ENCODE data around the gene UBAC1. TPM values are rescaled to one million over a fixed set of nuclear protein-coding genes. Genes with fewer than 3 reads are reported as not detected.
"Not testable (repeated sequence)": the region's sequence is repeated elsewhere in the genome, so short reads cannot be mapped to it uniquely, and the experiment has no call there.

Gene UBAC1
- polyA plus RNA-seq, 1 donor from 2014 or later: 92.3 TPM

DNA sequence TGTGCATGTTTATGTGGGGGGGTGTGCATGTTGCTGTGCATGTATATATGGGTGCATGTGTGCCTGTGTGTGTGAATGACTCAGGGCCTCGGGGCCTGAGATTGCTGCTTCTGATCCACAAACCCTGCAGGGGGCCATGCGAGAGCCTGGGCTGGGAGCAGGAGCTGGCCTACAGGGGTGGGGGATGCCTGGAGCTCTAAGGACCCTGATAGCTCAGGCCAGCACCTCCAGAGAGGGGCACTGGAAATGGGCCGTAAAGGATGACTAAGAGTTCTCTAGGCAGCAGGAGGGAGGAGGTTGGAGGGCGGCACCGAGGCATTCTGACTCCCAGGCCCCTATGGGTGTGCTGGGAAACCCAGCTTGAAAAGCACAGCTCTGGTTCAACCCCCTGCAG, 6.9 kb upstream of the UBAC1 start:
- no peaks in the 10 kb centered on the region for H3K9me3 ChIP-seq (ENCODE audit: low read length)
- no peaks in the 10 kb centered on the region for H4K20me1 ChIP-seq (ENCODE audit: insufficient read depth)
- H3K9ac ChIP-seq (ENCODE audit: low read length): peak overlapping the region; percentile 18
- H3K27ac ChIP-seq (ENCODE audit: low read length): no peak overlapping the region
- H3K4me3 ChIP-seq (ENCODE audit: low read length): no peak overlapping the region
- H3K4me2 ChIP-seq (ENCODE audit: low read length): no peak overlapping the region
- H3F3A ChIP-seq (ENCODE audit: insufficient read depth, low read length, poor library complexity, severe bottlenecking): no peaks in the 10 kb centered on the region
- TF ChIP-seq EZH2 (IDR thresholded peaks at IDR 0.05; ENCODE audit: borderline replicate concordance, insufficient read depth, low read length, poor library complexity, severe bottlenecking) (no peak), MXI1 (conservative IDR thresholded peaks at IDR 0.05; ENCODE audit: poor library complexity, severe bottlenecking) (no peak), EP300 (conservative IDR thresholded peaks at IDR 0.05; ENCODE audit: poor library complexity, severe bottlenecking) (no peak), POLR2AphosphoS5 (IDR thresholded peaks at IDR 0.05) (no peak), TAF1 (IDR thresholded peaks at IDR 0.05; ENCODE audit: low read depth) (no peak), SMC3 (conservative IDR thresholded peaks at IDR 0.05; ENCODE audit: poor library complexity) (no peak), RAD21 (conservative IDR thresholded peaks at IDR 0.05) (no peak)
- TF ChIP-seq, protein P1, sequence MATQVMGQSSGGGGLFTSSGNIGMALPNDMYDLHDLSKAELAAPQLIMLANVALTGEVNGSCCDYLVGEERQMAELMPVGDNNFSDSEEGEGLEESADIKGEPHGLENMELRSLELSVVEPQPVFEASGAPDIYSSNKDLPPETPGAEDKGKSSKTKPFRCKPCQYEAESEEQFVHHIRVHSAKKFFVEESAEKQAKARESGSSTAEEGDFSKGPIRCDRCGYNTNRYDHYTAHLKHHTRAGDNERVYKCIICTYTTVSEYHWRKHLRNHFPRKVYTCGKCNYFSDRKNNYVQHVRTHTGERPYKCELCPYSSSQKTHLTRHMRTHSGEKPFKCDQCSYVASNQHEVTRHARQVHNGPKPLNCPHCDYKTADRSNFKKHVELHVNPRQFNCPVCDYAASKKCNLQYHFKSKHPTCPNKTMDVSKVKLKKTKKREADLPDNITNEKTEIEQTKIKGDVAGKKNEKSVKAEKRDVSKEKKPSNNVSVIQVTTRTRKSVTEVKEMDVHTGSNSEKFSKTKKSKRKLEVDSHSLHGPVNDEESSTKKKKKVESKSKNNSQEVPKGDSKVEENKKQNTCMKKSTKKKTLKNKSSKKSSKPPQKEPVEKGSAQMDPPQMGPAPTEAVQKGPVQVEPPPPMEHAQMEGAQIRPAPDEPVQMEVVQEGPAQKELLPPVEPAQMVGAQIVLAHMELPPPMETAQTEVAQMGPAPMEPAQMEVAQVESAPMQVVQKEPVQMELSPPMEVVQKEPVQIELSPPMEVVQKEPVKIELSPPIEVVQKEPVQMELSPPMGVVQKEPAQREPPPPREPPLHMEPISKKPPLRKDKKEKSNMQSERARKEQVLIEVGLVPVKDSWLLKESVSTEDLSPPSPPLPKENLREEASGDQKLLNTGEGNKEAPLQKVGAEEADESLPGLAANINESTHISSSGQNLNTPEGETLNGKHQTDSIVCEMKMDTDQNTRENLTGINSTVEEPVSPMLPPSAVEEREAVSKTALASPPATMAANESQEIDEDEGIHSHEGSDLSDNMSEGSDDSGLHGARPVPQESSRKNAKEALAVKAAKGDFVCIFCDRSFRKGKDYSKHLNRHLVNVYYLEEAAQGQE (IDR thresholded peaks at IDR 0.05; ENCODE audit: borderline replicate concordance): no peak
- TF ChIP-seq, protein P2, sequence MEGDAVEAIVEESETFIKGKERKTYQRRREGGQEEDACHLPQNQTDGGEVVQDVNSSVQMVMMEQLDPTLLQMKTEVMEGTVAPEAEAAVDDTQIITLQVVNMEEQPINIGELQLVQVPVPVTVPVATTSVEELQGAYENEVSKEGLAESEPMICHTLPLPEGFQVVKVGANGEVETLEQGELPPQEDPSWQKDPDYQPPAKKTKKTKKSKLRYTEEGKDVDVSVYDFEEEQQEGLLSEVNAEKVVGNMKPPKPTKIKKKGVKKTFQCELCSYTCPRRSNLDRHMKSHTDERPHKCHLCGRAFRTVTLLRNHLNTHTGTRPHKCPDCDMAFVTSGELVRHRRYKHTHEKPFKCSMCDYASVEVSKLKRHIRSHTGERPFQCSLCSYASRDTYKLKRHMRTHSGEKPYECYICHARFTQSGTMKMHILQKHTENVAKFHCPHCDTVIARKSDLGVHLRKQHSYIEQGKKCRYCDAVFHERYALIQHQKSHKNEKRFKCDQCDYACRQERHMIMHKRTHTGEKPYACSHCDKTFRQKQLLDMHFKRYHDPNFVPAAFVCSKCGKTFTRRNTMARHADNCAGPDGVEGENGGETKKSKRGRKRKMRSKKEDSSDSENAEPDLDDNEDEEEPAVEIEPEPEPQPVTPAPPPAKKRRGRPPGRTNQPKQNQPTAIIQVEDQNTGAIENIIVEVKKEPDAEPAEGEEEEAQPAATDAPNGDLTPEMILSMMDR (IDR thresholded peaks at IDR 0.05; ENCODE audit: poor library complexity, severe bottlenecking): no peak
- H2AFZ ChIP-seq (ENCODE audit: low read depth, low read length): no peak overlapping the region
- H3K9me2 ChIP-seq (ENCODE audit: insufficient read depth, low read length): no peaks in the 10 kb centered on the region
- no peaks in the 10 kb centered on the region for H3K27me3 ChIP-seq (ENCODE audit: insufficient read depth, low read depth, low read length)
- no peaks in the 10 kb centered on the region for H3K79me2 ChIP-seq (replicated peaks; ENCODE audit: insufficient read depth, low read length)
- no peaks in the 10 kb centered on the region for H3K36me3 ChIP-seq (ENCODE audit: insufficient read depth, low read length)

DNA sequence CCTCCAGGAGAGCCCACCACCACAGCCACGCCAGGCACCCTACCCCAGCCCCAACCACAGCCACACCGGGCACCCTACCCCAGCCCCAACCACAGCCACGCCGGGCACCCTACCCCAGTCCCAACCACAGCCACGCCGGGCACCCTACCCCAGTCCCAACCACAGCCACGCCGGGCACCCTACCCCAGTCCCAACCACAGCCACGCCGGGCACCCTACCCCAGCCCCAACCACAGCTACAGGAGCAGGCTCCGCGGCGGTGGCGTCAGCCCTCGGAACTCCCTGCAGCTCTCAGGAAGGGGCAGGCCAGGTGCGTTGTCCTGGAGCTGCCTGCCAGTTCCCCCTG, 5.7 kb upstream of the UBAC1 start:
- H3K4me3 ChIP-seq (ENCODE audit: low read length); H2AFZ ChIP-seq (ENCODE audit: low read depth, low read length); H3K79me2 ChIP-seq (replicated peaks; ENCODE audit: insufficient read depth, low read length); H3K9me2 ChIP-seq (ENCODE audit: insufficient read depth, low read length); H3F3A ChIP-seq (ENCODE audit: insufficient read depth, low read length, poor library complexity, severe bottlenecking); H3K9me3 ChIP-seq (ENCODE audit: low read length); H3K4me2 ChIP-seq (ENCODE audit: low read length); H4K20me1 ChIP-seq (ENCODE audit: insufficient read depth); H3K9ac ChIP-seq (ENCODE audit: low read length); H3K36me3 ChIP-seq (ENCODE audit: insufficient read depth, low read length); H3K27me3 ChIP-seq (ENCODE audit: insufficient read depth, low read depth, low read length); H3K27ac ChIP-seq (ENCODE audit: low read length): not testable (repeated sequence)

DNA sequence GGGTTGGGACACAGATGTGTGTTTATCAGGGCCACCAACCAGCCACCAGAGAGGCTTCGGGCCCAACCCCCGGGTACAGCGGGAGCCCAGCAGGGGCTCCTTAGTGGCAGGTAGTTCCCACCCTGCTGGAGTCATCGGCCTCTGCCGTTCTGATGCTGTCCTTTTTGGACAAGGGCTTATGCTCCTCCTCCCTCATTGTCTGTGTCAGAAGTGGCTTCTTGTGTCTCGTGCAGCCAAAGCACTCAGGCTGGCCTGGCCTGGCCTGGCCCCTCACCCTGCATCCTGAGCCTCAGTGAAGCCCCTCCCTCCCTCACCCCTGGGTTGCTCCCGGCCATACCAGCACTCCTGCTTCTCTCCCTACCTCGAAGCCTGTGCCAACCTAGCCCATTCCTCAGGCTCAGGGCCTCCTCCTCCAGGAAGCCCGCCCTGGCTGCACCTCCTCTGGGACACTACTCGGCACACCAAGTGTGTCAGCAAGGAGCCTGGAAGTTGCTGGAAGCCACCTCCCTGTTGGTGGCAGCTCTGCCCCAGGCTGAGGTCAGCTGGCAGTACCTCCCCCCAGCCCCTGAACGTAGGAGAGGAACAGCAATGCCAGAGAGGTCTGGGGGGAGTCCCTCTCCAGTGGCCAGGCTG, 4.1 kb upstream of the UBAC1 start:
- Histone ChIP-seq H2AFZ (ENCODE audit: low read depth, low read length) (no peak overlapping the region), H3K4me3 (ENCODE audit: low read length) (no peak overlapping the region), H3K9me3 (ENCODE audit: low read length) (no peaks in the 10 kb centered on the region), H4K20me1 (ENCODE audit: insufficient read depth) (no peaks in the 10 kb centered on the region), H3K27ac (ENCODE audit: low read length) (no peak overlapping the region), H3K79me2 (replicated peaks; ENCODE audit: insufficient read depth, low read length) (no peaks in the 10 kb centered on the region), H3K27me3 (ENCODE audit: insufficient read depth, low read depth, low read length) (no peaks in the 10 kb centered on the region), H3K9me2 (ENCODE audit: insufficient read depth, low read length) (no peaks in the 10 kb centered on the region), H3F3A (ENCODE audit: insufficient read depth, low read length, poor library complexity, severe bottlenecking) (no peaks in the 10 kb centered on the region), H3K36me3 (ENCODE audit: insufficient read depth, low read length) (no peaks in the 10 kb centered on the region), H3K4me2 (ENCODE audit: low read length) (no peak overlapping the region), H3K9ac (ENCODE audit: low read length) (no peak overlapping the region)
- TF ChIP-seq EP300 (conservative IDR thresholded peaks at IDR 0.05; ENCODE audit: poor library complexity, severe bottlenecking) (no peak), EZH2 (IDR thresholded peaks at IDR 0.05; ENCODE audit: borderline replicate concordance, insufficient read depth, low read length, poor library complexity, severe bottlenecking) (no peak), RAD21 (conservative IDR thresholded peaks at IDR 0.05) (no peak), MXI1 (conservative IDR thresholded peaks at IDR 0.05; ENCODE audit: poor library complexity, severe bottlenecking) (no peak), TAF1 (IDR thresholded peaks at IDR 0.05; ENCODE audit: low read depth) (no peak), SMC3 (conservative IDR thresholded peaks at IDR 0.05; ENCODE audit: poor library complexity) (no peak), POLR2AphosphoS5 (IDR thresholded peaks at IDR 0.05) (no peak)
- TF ChIP-seq, protein P2 (IDR thresholded peaks at IDR 0.05; ENCODE audit: poor library complexity, severe bottlenecking): no peak
- TF ChIP-seq, protein P1 (IDR thresholded peaks at IDR 0.05; ENCODE audit: borderline replicate concordance): no peak
